Kasumi-1 (cell line): ENCODE measurements around the gene FBXO41.
"Not testable (repeated sequence)": the region's sequence is repeated elsewhere in the genome, so short reads cannot be mapped to it uniquely, and the experiment has no call there.

Source experiments
- DNase-seq, 2 experiments: peaks; one replicate each; lab custom pipeline; 2025; lab: John Stamatoyannopoulos, UW

FBXO41 gene

GRCh38 chr2:73262691-73263429, 21.4 kb downstream of the FBXO41 start:
- not testable (repeated sequence) for DNase-seq

- no peak for DNase-seq
Measured at GRCh38 chr2:73262108-73262651, 22.1 kb downstream of the FBXO41 start.

DNA sequence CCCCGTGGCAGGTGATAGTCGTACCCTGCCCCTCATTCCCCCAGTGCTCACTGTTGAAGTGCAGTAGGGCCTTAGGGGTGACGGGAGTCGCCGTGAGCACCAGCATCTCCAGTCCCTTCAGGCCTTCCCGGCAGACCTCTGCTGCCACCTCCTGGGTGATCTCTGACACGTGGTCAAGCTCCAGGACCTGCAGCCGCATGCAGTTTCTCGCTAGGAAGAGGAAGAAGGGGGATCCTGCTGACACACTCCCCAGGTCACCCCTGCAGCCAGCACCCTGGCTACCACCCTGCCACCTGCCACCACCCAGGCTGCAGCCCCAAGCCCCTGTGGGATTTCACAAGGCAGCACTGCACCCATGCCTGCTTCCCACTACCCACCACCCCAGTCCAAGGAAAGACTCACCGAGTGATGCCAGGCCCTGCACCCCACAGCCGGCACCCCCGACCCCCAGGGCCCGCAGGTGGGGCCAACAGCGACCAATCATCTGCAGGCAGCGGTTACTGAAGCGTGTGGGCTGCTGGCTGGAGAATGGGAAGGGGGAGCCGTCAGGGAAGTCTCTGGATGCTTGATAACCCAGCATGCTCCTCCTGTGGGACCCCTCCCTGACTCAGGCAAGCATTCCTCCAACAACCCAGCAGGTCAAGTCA, 23.8 kb downstream of the FBXO41 start:
- DNase-seq: peak; percentile 72 to 77

GRCh38 chr2:73259704-73260337, 24.5 kb downstream of the FBXO41 start:
- no peak for DNase-seq

- no peak for DNase-seq
Measured at GRCh38 chr2:73259276-73259675, 25.0 kb downstream of the FBXO41 start.

DNA sequence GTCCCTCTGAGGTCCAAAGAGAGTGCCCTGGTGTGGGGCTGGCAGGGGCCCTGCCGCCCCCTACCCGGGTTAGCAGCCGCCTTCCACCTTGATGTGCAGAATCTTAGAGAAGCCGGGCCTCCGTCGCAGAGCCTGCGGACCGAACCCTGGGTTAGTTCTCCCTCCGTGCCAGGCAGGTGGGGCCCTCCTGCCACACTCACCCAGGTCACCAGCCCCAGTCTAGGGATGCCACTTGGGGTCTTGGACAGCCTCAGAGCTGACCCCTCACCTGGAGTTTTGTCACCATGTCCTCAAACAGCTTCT, 25.4 kb downstream of the FBXO41 start:
- no peak for DNase-seq

DNA sequence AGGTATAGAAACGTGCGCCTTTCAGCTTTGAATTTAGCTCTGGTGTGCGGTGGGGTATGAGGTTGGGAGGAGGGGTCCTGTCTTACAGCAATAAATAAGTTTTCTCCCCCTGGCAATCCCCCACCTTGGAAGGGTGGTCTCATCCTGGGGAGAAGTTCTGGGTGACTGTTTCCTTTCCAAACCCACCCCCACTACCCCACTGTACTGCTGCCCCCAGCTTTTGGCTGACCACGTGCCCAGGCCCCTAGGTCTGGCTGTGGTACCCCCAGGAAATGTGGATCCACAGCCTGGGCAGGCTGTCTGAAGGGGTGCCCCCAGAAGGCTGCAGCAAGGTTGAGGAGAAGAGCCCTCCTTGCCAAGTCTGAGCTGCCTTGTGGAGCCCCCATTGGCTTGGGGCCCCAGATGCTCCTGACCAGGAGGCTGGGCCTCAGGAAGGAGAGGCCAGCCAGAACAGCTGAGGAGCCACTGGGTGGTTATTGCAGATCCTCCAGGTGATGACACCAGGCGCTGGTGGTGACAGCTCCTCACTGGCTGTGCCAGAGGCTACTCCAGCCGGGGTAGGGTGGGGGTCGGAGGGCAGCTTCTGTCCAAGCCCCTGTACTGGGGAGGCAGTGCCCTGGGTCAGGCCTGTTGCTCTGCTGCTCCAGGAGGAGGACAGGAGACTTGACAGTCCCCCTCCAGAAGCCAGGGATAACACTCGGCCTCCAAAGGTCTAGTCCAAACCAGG, 25.9 kb downstream of the FBXO41 start:
- no peak for DNase-seq

DNA sequence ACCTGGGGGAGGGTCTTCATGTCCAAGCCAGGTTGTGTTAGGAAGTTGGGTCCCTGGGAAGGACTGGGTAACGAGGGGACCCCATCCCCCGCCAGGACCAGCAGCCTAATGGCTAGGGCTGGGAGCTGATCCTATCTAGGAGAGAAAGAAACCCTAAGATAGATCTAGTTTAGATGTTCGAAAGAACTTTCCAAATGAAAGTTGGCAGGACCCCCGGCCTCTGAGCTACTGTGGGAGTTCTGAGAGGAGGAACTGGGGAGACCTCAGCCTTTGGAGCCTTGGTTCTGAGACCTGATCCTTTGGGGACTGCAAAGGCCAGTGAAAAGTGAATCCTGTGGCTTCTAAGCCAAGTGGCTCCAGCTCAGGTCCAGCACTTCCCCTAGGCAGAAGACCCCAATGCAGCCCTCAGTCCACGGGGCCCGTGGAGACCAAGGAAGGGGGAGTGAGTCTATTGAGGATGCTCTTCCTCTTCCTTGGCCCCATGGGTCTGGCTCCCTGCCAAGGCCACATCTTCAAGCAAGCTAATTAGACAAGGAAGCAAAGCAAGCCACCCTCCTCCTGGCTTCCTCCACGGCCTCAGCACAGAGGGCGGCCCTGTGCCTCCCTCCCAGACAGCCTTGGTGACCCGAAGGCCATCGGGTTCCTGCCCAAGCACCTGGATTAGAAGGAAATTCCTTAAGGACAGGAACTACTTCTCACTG, 26.7 kb downstream of the FBXO41 start:
- peak; percentile 68 to 70 for DNase-seq

DNA sequence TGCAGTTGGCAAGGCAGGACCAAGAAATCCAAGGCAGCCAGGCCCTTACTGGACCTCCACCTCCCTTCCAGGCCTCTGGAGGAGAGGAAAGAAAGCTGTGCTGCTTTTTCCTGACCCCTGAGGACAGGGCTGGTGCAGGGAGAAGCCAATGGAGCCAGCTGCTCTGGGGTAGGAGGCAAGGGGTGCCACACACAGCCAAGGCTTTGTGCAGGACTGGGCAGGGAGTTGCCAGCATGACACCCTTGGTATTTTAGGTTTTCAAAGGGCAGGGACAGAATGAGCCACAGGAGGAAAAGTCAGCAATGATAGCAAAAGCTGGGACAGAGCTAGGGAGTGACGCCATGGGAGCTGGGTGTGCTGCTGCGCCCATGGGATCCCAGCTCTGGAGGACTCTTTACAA, 27.3 kb downstream of the FBXO41 start:
- DNase-seq: no peak

- no peak for DNase-seq
Measured at GRCh38 chr2:73256618-73256922, 27.7 kb downstream of the FBXO41 start.

GRCh38 chr2:73255907-73256617, 28.2 kb downstream of the FBXO41 start:
- no peak for DNase-seq

- DNase-seq: no peak
Measured at GRCh38 chr2:73255007-73255644, 29.2 kb downstream of the FBXO41 start.

- no peak for DNase-seq
Measured at GRCh38 chr2:73254343-73255006, 29.8 kb downstream of the FBXO41 start.

- peak; percentile 20 to 37 for DNase-seq
Measured at GRCh38 chr2:73253901-73254300, 30.4 kb downstream of the FBXO41 start.

GRCh38 chr2:73253400-73253799, 30.9 kb downstream of the FBXO41 start:
- no peak for DNase-seq

DNA sequence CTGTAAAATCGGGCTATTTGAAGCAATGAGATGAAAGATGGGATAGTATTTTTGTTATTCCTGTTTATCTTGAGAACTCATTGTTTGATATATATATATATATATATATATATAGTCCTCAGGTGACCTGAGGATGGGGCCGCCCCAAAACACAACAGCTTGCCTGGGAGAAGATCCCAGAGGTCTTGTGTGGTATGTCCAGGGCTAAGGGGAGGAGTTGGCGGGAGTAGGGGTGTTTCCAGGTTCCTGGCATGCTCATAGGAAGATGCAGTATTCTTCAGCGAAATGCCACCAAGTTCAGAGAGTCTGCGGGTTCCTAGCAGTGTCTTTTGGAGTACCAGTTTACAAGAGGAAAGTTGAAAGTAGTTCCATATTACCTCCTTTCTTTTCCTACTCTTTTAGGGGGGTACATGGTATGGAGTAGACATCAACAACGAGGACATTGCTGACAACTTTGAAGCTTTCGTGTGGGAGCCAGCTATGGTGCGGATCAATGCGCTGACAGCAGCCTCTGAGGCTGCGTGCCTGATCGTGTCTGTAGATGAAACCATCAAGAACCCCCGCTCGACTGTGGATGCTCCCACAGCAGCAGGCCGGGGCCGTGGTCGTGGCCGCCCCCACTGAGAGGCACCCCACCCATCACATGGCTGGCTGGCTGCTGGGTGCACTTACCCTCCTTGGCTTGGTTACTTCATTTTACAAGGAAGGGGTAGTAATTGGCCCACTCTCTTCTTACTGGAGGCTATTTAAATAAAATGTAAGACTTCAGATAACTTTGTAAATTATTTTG, 31.8 kb downstream of the FBXO41 start:
- DNase-seq: no peak

- no peak for DNase-seq
Measured at GRCh38 chr2:73250872-73251846, 33.1 kb downstream of the FBXO41 start.

DNA sequence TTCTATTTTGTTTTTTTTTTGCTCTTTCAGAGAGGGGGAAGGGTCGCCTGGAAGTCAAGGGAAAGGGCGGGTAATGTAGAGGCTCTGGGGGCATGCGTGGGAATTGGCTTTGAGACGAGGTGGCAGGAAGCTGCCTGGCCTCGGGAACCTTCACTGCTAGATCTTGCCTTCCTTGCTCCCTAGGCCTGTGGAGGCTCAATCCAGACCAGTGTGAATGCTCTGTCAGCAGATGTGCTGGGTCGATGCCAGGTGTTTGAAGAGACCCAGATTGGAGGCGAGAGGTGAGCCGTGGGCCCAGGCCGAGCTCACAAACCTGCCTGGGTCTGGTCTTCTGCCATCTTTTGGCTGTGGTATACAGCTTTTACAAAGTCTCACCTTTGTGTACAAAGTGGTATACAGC, 34.6 kb downstream of the FBXO41 start:
- no peak for DNase-seq
